Retinal pigment epithelial cell (primary cell): ENCODE results near the gene MGME1.
"Not testable (repeated sequence)": the region's sequence is repeated elsewhere in the genome, so short reads cannot be mapped to it uniquely, and the experiment has no call there.

Source experiments
- DNase-seq: peaks from one replicate; pipeline ENCODE4 v3.0.0-alpha.2; 2010; ENCODE audit warnings: low read depth
- H3K4me3 ChIP-seq: 2 replicates; pipeline ENCODE4 v1.5.1; 2011; ENCODE audit warnings: mild to moderate bottlenecking, low read length, control low read depth, moderate library complexity
- TF ChIP-seq, protein P1 (sequence below): conservative IDR thresholded peaks from 2 replicates; pipeline ENCODE4 v1.5.1; 2011; ENCODE audit warnings: low read depth, low read length, control low read depth, inconsistent platforms

MGME1 gene

DNA sequence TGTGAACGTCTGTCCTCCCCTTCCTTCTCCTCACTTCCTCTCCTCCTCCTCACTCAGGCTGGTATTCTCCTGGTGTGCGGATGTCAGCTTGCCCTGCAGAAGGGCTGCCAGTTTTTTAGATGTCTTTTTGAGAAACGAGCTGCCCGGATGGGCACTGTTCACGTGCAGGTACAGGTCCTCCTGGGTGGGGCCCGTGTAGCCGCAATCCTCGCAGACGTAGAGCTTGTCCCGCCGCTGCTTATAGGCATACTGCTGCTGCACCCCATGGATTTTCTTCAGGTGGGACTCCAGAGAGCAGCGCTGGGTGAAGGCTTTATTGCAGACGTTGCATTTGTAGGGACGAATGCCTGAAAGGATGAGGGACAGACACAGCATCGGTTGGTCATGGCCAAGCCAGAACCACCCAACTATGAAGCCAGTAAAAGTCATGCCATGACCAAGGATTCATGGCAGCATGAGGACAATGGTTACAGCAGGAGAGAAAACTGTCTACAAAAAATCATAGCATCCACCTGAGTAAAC lies 55.8 kb downstream of the MGME1 start:
- H3K4me3 ChIP-seq = no peak overlapping the region
- TF ChIP-seq, protein P1, sequence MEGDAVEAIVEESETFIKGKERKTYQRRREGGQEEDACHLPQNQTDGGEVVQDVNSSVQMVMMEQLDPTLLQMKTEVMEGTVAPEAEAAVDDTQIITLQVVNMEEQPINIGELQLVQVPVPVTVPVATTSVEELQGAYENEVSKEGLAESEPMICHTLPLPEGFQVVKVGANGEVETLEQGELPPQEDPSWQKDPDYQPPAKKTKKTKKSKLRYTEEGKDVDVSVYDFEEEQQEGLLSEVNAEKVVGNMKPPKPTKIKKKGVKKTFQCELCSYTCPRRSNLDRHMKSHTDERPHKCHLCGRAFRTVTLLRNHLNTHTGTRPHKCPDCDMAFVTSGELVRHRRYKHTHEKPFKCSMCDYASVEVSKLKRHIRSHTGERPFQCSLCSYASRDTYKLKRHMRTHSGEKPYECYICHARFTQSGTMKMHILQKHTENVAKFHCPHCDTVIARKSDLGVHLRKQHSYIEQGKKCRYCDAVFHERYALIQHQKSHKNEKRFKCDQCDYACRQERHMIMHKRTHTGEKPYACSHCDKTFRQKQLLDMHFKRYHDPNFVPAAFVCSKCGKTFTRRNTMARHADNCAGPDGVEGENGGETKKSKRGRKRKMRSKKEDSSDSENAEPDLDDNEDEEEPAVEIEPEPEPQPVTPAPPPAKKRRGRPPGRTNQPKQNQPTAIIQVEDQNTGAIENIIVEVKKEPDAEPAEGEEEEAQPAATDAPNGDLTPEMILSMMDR = no peak

DNA sequence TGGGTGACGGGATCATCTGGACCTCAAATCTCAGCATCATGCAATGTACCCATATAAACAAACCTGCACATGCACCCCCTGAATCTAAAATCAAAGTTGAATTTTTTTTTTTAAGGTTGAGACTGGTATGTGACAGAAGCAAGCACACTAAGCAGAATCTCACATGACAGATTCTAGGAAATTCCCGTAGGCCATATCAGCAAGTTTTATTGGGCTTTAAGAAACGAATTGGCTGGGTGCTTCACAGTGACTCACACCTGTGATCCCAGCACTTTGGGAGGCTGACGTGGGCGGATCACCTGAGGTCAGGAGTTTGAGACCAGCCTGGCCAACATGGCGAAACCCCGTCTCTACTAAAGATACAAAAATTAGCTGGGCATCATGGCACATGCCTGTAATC lies 58.2 kb downstream of the MGME1 start:
- not testable (repeated sequence) for H3K4me3 ChIP-seq, DNase-seq

More for the DNA sequence above, 55.8 kb downstream of the MGME1 start:
- DNase-seq = no peak

DNA sequence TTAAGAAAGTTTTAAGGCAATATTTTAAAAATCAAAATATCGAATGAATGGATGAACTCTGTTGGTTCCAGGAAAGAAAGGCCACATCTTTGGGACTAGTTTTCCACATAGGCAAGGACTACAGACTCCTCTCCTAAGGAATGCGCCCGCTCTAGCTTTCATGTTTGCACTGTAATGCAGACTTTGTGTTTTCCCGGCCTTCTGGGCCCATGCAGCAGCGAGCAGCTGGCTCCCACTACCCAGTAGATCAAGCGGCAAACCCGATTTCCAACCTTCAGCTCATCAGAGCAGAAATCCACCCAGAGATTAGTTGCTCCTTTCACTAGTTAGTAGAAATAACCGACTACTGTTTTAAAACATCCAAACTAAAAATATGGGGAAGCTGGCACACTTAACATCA lies 61.2 kb downstream of the MGME1 start:
- TF ChIP-seq, protein P1 = no peak
- H3K4me3 ChIP-seq = no peak overlapping the region
- DNase-seq = no peak

DNA sequence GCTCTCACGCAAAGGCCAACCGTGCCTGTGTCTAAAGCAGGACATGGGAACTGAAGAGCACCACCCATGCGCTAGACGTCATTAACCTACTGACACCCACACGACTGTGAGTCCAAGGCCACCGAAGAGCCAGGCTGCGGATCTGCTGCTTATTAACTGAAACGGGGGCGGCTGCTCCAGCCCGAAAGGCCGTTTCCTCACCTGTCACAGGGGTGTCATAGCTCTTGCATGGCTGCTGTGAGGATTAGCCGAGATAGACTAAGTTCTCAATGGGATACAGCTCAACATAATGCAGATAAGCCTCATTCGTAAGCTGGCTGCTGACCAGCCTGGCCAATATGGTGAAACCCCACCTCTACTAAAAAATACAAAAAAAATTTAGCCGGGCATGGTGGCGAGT lies 62.2 kb downstream of the MGME1 start:
- H3K4me3 ChIP-seq = no peak overlapping the region
- TF ChIP-seq, protein P1 = no peak
- DNase-seq = no peak

DNA sequence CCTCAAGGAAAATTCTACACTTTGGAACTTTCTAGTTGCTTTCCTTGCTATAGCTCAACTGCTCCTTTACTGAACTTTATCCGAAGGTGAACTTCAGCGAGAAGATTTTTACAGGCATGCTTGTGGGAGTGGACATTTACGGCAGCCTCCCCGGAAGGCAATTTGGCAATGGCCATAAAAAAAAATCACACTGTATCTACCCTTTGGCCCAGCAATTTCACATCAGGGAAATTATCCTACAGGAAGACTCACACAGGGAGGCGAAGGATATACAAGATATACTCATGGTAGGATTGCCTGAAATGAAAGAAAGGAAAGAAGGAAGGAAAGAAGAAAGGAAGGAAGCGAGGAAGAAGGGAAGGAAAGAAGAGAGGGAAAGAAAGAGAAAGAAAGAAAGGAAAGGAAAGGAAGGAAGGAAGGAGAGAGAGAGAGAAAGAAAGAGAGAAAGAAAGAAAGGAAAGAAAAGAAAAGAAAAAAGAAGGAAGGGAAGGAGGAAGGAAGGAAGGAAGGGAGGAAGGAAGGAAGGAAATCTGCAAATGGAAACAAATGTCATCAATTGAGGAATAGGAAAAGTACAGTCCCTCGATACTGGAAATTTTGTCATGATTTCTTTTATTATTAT lies 63.2 kb downstream of the MGME1 start:
- TF ChIP-seq, protein P1 = no peak
- no peak for DNase-seq
- H3K4me3 ChIP-seq = no peak overlapping the region

DNA sequence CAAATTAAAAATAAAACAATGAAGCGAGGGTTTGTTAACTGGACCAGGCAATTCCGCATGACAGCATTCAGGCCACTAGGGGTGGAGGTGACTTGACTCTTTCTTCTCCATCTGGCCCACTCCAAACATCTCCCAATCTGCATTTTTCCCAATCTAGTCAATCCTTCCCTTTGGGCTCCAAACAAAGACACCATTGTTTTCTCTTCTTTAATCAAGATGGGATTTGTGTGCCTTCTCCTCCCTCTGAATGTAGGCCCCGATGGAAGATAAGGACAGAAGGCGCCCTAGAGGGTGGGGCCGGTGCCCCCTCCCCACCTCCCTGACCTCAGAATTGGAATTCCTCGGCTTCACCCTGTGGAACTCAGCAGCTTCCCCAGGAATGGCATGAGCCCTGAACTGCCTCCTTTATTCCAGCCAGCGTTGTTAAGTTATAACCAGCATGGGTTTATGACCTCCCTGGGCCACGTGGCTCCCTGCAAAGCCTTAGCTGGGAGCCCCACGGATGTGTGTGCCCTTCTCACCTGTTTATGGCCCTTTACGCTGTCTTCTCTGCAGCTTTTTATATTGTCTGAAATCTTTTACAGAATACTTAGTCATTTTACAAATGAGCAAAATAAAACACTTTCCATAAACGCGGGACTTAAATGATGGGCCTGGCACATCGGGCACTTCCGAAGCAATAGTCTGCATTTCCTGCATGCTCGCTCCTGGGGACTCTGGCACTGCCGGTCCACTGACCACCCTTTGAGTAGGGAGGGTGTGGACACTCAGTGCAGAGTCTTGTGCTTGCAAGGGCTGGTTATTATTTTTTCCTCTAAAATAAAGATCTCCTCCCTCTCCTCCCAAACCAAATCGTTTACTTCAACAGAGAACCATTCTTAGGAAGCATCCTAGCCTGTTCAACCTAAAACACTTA lies 64.4 kb downstream of the MGME1 start:
- H3K4me3 ChIP-seq = no peak overlapping the region
- DNase-seq = no peak
- TF ChIP-seq, protein P1 = no peak

DNA sequence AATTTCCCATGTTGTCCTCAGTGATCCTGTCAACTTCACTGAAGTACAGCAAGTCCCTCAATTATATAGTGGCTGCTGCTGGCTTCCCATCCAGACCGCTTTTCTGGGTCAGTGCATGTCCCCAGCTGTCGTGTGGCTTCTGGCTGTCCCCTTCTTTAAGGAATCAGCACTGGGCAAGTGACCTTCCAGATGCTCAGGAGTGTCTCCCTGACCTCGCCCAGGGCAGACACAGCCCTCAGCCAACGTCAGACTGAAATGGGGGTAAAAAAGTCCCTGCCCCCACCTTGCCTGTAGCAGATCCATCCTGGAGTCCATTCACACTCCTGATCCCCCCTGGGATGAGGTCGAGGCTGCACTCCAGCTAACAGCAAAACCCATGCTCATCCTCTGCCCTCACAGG lies 65.2 kb downstream of the MGME1 start:
- TF ChIP-seq, protein P1 = no peak
- DNase-seq = no peak

More for the DNA sequence above, 65.2 kb downstream of the MGME1 start:
- no peak overlapping the region for H3K4me3 ChIP-seq
